Measurements from ENCODE around the gene MAGI1. TPM values are rescaled to one million over a fixed set of nuclear protein-coding genes. Genes with fewer than 3 reads are reported as not detected.

Gene MAGI1
- polyA plus RNA-seq, 1 of the 3 experiments (the other 2 are of a cell fraction): 10.3 TPM

GRCh38 chr3:65723985-65724384 is 314.7 kb downstream of the MAGI1 start:
- Histone ChIP-seq H3K4me3 (ENCODE audit: low read depth in 2 of 2, low read length in 1 of 2) (no peak overlapping the region), H4K20me1 (ENCODE audit: insufficient read depth) (no peaks in the 10 kb centered on the region; the same call in none of the 2 replicates), H3F3A (replicated peaks; ENCODE audit: insufficient read depth) (peaks cover under 1% of the 10 kb centered on the region), H3K79me2 (ENCODE audit: insufficient read depth) (peaks cover 3% of the 10 kb centered on the region; the same call in 1 of the 2 replicates), H3K36me3 (replicated peaks in 1 of 2; ENCODE audit: control insufficient read depth in 1 of 2, insufficient read depth in 2 of 2, low read length in 1 of 2) (no peaks in the 10 kb centered on the region), H3K27me3 (ENCODE audit: insufficient read depth) (no peaks in the 10 kb centered on the region), H3K4me2 (no peak overlapping the region), H3K27ac (ENCODE audit: low read depth in 2 of 2, low read length in 1 of 2) (no peak overlapping the region), H2AFZ (ENCODE audit: low read depth) (no peak overlapping the region), H3K9me2 (no peaks in the 10 kb centered on the region), H3K9ac (no peak overlapping the region), H3K9me3 (no peaks in the 10 kb centered on the region), H3K4me1 (ENCODE audit: control insufficient read depth in 1 of 2, insufficient read depth in 2 of 2, low read depth in 1 of 2, low read length in 1 of 2) (peaks cover 0 to 5% of the 10 kb centered on the region in 2 experiments; a peak in 2 of 4 replicates)
- TF ChIP-seq CHD2 (IDR thresholded peaks at IDR 0.05; ENCODE audit: low read length, partially characterized antibody): no peak
- TF ChIP-seq, protein P1, sequence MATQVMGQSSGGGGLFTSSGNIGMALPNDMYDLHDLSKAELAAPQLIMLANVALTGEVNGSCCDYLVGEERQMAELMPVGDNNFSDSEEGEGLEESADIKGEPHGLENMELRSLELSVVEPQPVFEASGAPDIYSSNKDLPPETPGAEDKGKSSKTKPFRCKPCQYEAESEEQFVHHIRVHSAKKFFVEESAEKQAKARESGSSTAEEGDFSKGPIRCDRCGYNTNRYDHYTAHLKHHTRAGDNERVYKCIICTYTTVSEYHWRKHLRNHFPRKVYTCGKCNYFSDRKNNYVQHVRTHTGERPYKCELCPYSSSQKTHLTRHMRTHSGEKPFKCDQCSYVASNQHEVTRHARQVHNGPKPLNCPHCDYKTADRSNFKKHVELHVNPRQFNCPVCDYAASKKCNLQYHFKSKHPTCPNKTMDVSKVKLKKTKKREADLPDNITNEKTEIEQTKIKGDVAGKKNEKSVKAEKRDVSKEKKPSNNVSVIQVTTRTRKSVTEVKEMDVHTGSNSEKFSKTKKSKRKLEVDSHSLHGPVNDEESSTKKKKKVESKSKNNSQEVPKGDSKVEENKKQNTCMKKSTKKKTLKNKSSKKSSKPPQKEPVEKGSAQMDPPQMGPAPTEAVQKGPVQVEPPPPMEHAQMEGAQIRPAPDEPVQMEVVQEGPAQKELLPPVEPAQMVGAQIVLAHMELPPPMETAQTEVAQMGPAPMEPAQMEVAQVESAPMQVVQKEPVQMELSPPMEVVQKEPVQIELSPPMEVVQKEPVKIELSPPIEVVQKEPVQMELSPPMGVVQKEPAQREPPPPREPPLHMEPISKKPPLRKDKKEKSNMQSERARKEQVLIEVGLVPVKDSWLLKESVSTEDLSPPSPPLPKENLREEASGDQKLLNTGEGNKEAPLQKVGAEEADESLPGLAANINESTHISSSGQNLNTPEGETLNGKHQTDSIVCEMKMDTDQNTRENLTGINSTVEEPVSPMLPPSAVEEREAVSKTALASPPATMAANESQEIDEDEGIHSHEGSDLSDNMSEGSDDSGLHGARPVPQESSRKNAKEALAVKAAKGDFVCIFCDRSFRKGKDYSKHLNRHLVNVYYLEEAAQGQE (IDR thresholded peaks at IDR 0.05; ENCODE audit: low read depth, low read length): no peak
- TF ChIP-seq TCF12 (IDR thresholded peaks at IDR 0.05): no peak
- TF ChIP-seq EP300 (IDR thresholded peaks at IDR 0.05; ENCODE audit: borderline replicate concordance in 1 of 2, low read depth in 1 of 2, low read length in 1 of 2): no peak
- TF ChIP-seq MEF2A (IDR thresholded peaks at IDR 0.05; ENCODE audit: borderline replicate concordance, low read depth): no peak
- TF ChIP-seq NRF1 (IDR thresholded peaks at IDR 0.05; ENCODE audit: low read depth, low read length): no peak
- no peak for TF ChIP-seq IRF3 (IDR thresholded peaks at IDR 0.05; ENCODE audit: low read depth, low read length)
- no peak for TF ChIP-seq GATA2 (CRISPR knock-in tag; IDR thresholded peaks at IDR 0.05)
- TF ChIP-seq RXRA (IDR thresholded peaks at IDR 0.05; ENCODE audit: borderline replicate concordance, low read depth): no peak
- TF ChIP-seq EZH2phosphoT487 (IDR thresholded peaks at IDR 0.05; ENCODE audit: borderline replicate concordance, low read depth): no peak
- TF ChIP-seq NFIC (IDR thresholded peaks at IDR 0.05; ENCODE audit: borderline replicate concordance): no peak
- no peak for TF ChIP-seq RCOR1 (IDR thresholded peaks at IDR 0.05; ENCODE audit: low read length)
- TF ChIP-seq POLR2AphosphoS5 (IDR thresholded peaks at IDR 0.05; ENCODE audit: low read depth, low read length): no peak
- TF ChIP-seq, protein P2, sequence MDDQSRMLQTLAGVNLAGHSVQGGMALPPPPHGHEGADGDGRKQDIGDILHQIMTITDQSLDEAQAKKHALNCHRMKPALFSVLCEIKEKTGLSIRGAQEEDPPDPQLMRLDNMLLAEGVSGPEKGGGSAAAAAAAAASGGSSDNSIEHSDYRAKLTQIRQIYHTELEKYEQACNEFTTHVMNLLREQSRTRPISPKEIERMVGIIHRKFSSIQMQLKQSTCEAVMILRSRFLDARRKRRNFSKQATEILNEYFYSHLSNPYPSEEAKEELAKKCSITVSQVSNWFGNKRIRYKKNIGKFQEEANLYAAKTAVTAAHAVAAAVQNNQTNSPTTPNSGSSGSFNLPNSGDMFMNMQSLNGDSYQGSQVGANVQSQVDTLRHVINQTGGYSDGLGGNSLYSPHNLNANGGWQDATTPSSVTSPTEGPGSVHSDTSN (IDR thresholded peaks at IDR 0.05): no peak
- TF ChIP-seq MAX (IDR thresholded peaks at IDR 0.05; ENCODE audit: low read depth): no peak
- DNase-seq: no peak
- 81% methylated on average over 1 of the region's 1 CpG for WGBS (ENCODE audit: low lambda C conversion rate)
- ChIA-PET CTCF (no interaction called here), POLR2A (no interaction called here)

Data from SK-N-SH (cell line).